Activated CD4-positive, alpha-beta T cell treated with anti-CD3 and anti-CD28 coated beads for 36 hours (primary cell): ENCODE data around the gene SEZ6L2. TPM values are rescaled to one million over a fixed set of nuclear protein-coding genes. Genes with fewer than 3 reads are reported as not detected.
"Not testable (repeated sequence)": the region's sequence is repeated elsewhere in the genome, so short reads cannot be mapped to it uniquely, and the experiment has no call there.

Experiments used
- ATAC-seq: fragments of 200-7000 bp; cut with Tn5 transposase; one replicate; pipeline ENCODE4 v1.10.0; 2021; ENCODE audit warnings: mild to moderate bottlenecking, moderate library complexity
- CTCF ChIA-PET: fragments of 350-600 bp; sonication (Branson Sonifier 250); formaldehyde crosslinking; loops from one replicate; lab custom pipeline; 2021; ENCODE audit warnings: antibody characterized with exemption; lab: Charles Lee
- POLR2A ChIA-PET: fragments of 350-600 bp; sonication (Branson Sonifier 250); formaldehyde crosslinking; loops from one replicate; lab custom pipeline; 2021; ENCODE audit warnings: antibody characterized with exemption, inconsistent platforms; lab: Charles Lee
- DNase-seq: peaks from one replicate; pipeline ENCODE4 v3.0.0-alpha.2; 2020
- H3K27ac Mint-ChIP-seq: one replicate; pipeline ENCODE4 v1.8.0; 2021; ENCODE audit warnings: mixed read lengths
- H3K27me3 Mint-ChIP-seq: one replicate; pipeline ENCODE4 v1.8.0; 2021; ENCODE audit warnings: mixed read lengths
- H3K36me3 Mint-ChIP-seq: one replicate; pipeline ENCODE4 v1.8.0; 2021; ENCODE audit warnings: low read depth, mixed read lengths
- H3K4me1 Mint-ChIP-seq: one replicate; pipeline ENCODE4 v1.8.0; 2021; ENCODE audit warnings: mixed read lengths
- H3K4me3 Mint-ChIP-seq: one replicate; pipeline ENCODE4 v1.8.0; 2021; ENCODE audit warnings: mild to moderate bottlenecking, moderate library complexity, mixed read lengths
- H3K9me3 Mint-ChIP-seq: one replicate; pipeline ENCODE4 v1.8.0; 2021; ENCODE audit warnings: low read depth, mixed read lengths
- intact Hi-C, 2 experiments: fragments of 100-400 bp; cut with DNase I in 1 of 2; cut with micrococcal nuclease in 1 of 2; formaldehyde crosslinking; loops; one replicate each; pipeline versions ENCODE4 v1.14.2 to v1.15.1; 2022 to 2024; cut with DNase I, micrococcal nuclease
- total RNA-seq, 2 experiments: library from RNA; stranded (reverse); gene quantifications; one replicate each; pipeline ENCODE4 v1.2.3, GENCODE V29; 2021

SEZ6L2 gene
- under 1 TPM; 0.27 to 0.42 TPM for total RNA-seq

DNA sequence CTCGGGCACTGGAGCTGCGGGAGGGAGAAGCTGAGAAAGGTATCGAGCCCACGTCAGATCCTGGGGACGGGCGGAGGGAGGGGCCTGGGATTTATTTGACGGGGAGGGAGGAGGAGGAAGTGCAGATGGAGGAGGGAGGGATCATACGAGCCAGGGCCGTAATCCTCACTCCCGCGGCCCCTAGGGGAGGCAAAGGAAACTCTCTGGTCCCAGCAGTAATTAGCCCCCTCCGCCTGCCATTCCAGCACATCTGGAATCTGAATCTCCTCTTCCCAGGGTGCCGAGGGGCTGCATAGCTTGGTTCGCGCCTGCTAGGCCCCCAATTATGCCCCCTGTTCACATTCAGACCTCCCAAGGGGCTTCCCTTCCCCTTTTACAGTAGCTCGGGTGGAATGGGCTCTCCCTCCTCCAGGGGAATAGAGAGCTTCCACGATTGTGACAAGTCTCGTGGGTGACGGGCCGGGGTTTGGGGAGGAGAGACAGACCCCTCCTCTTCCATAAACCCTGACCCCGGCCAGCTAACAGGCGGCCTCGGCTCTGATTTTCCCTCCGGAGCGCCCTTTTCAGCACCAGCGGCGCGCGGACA lies at the start of gene SEZ6L2:
SEZ6L2 (minus strand) TSS at position 35 of the 586 bp plus-strand sequence. CDS start 531 bp downstream, outside the sequence.
- ChIA-PET POLR2A (interaction anchor here (1.6 kb wide), 1 partner anchor 74 kb away, joined by 4 read pairs; the partner anchor contains the start of gene TAOK2), CTCF (interaction anchor here (0.6 to 2.0 kb wide), 7 partner anchors 22 to 266 kb away, joined by 3 to 9 read pairs (median 3); partner anchors contain the start of gene TLCD3B)
- Mint-ChIP-seq H3K9me3 (no peaks in the 10 kb centered on the region), H3K4me1 (peaks cover 13% of the 10 kb centered on the region), H3K27me3 (peaks cover 21% of the 10 kb centered on the region), H3K27ac (no peak within 1 kb of the TSS), H3K4me3 (peak within 1 kb of the TSS; percentile 74), H3K36me3 (no peaks in the 10 kb centered on the region)
- ATAC-seq: no peak
- intact Hi-C loops: loop anchor here (1.0 to 5.0 kb wide), 8 partner anchors 22 to 193 kb away; partner anchors contain the start of genes KCTD13 (in 2 of the 2), CDIPT (in 1 of the 2), HIRIP3 (in 1 of the 2) and TAOK2 (in 1 of the 2)
- DNase-seq: peak; percentile 87

DNA sequence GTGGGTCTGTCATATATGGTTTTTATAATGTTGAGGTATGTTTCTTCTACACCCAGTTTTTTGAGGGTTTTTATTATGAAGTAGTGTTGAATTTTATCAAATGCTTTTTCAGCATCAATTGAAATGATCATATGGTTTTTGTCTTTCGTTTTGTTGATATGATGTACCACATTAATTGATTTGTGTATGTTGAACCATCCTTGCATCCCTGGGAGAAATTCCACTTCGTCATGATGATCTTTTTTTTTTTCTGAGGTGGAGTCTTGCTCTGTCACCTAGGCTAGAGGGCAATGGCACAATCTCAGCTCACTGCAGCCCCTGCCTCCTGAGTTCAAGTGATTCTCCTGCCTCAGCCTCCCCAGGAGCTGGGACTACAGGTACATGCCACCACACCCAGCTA lies 48.5 kb upstream of the SEZ6L2 start:
- intact Hi-C loops: no loop called here
- H3K4me1 Mint-ChIP-seq: peaks cover under 1% of the 10 kb centered on the region
- no peak overlapping the region for H3K4me3 Mint-ChIP-seq
- ChIA-PET POLR2A (no interaction called here), CTCF (interaction anchor here (1.1 kb wide), 1 partner anchor 9 kb away, joined by 3 read pairs; no protein-coding TSS in a partner anchor)
- no peak overlapping the region for H3K27ac Mint-ChIP-seq
- DNase-seq: no peak
- H3K9me3 Mint-ChIP-seq: peaks cover 3% of the 10 kb centered on the region
- ATAC-seq: no peak
- peaks cover 4% of the 10 kb centered on the region for H3K27me3 Mint-ChIP-seq
- peaks cover 2% of the 10 kb centered on the region for H3K36me3 Mint-ChIP-seq

DNA sequence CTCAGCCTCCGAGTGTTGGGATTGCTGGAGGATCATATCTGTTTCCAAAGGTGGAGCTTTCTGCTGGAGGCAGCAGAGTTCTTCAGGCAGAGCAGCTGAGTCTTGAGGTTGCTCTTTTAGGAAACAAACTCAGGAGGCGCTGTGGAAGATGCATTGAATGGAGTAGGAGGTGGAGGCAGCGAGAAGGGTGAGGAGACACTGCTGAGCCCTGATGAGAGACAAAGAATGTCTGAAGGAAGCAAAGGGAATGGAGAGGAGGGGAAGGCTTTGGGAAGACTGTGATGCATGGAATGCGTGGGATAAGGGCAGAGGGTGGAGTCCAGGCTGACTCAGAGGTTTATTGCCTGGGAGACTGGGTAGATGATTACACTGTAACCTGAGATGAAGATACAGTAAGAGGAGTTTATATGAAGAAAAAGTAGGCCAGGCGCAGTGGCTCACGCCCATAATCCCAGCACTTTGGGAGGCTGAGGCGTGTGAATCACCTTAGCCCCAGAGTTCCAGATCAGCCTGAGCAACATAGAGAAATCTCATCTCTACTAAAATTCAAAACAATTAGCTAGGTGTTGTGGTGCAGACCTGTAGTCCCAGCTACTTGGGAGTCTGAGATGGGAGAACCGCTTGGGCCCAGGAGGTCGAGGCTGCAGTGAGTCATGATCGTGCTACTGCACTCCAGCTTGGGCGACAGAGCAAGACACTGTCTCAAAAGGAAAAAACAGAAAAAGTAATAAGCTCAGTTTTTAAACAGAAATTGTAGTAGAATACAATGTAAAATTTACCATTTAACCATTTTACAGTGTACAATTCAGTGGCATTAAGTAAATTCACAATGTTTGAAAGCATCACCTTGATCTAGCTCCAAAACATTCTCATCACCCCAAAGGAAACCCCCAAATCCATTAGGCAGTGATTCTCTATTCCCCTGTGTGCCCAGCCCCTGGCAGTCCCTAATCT lies 44.8 kb upstream of the SEZ6L2 start:
- peaks cover 3% of the 10 kb centered on the region for H3K27me3 Mint-ChIP-seq
- H3K9me3 Mint-ChIP-seq: no peaks in the 10 kb centered on the region
- H3K4me3 Mint-ChIP-seq: no peak overlapping the region
- DNase-seq: no peak
- POLR2A ChIA-PET: no interaction called here
- CTCF ChIA-PET: interaction anchor here (0.7 to 1.2 kb wide), 4 partner anchors 9 to 400 kb away, joined by 3 to 4 read pairs (median 4); no protein-coding TSS in a partner anchor
- H3K4me1 Mint-ChIP-seq: peaks cover 2% of the 10 kb centered on the region
- H3K27ac Mint-ChIP-seq: no peak overlapping the region
- ATAC-seq: no peak
- intact Hi-C loops: loop anchor here in 1 of 2 experiments (5.0 kb wide), 1 partner anchor 97 kb away; no protein-coding TSS in a partner anchor
- no peaks in the 10 kb centered on the region for H3K36me3 Mint-ChIP-seq

DNA sequence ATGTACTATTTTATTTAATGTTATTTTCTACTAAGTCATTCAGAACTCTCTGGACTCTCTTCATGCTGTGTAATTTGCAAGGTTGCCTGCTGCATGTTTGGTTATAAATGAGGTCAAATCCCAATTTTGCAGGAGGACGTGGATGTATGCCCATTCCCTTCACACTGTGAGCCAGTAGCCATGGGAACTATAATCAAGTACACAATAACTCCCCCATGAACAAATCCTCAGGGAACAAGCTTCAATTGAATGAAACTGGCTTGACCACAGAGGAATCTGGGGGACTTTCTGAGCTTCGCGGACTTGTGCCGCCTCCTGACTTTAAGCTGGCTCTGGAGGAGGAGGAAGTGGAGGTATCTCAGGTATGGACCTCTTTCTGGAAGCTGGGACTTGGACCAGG lies 41.3 kb upstream of the SEZ6L2 start:
- Mint-ChIP-seq H3K9me3 (no peaks in the 10 kb centered on the region), H3K4me1 (peaks cover 2% of the 10 kb centered on the region), H3K27me3 (peaks cover 3% of the 10 kb centered on the region), H3K36me3 (no peaks in the 10 kb centered on the region), H3K27ac (no peak overlapping the region), H3K4me3 (no peak overlapping the region)
- intact Hi-C loops: loop anchor here in 1 of 2 experiments (5.0 kb wide), 1 partner anchor 93 kb away; no protein-coding TSS in a partner anchor
- DNase-seq (no peak), ATAC-seq (no peak)
- ChIA-PET CTCF (no interaction called here), POLR2A (no interaction called here)

DNA sequence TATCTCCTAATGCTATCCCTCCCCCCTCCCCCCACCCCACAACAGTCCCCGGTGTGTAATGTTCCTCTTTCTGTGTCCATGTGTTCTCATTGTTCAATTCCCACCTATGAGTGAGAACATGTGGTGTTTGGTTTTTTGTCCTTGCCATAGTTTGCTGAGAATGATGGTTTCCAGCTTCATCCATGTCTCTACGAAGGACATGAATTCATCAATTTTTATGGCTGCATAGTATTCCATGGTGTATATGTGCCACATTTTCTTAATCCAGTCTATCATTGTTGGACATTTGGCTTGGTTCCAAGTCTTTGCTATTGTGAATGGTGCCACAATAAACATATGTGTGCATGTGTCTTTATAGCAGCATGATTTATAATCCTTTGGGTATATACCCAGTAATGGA lies 32.4 kb upstream of the SEZ6L2 start:
- H3K4me1 Mint-ChIP-seq, H3K27ac Mint-ChIP-seq, ATAC-seq, DNase-seq, H3K36me3 Mint-ChIP-seq, POLR2A ChIA-PET, intact Hi-C loops, H3K9me3 Mint-ChIP-seq, H3K4me3 Mint-ChIP-seq, H3K27me3 Mint-ChIP-seq: not testable (repeated sequence)
- CTCF ChIA-PET: interaction anchor here (1.0 kb wide), 1 partner anchor 161 kb away, joined by 5 read pairs; no protein-coding TSS in a partner anchor

DNA sequence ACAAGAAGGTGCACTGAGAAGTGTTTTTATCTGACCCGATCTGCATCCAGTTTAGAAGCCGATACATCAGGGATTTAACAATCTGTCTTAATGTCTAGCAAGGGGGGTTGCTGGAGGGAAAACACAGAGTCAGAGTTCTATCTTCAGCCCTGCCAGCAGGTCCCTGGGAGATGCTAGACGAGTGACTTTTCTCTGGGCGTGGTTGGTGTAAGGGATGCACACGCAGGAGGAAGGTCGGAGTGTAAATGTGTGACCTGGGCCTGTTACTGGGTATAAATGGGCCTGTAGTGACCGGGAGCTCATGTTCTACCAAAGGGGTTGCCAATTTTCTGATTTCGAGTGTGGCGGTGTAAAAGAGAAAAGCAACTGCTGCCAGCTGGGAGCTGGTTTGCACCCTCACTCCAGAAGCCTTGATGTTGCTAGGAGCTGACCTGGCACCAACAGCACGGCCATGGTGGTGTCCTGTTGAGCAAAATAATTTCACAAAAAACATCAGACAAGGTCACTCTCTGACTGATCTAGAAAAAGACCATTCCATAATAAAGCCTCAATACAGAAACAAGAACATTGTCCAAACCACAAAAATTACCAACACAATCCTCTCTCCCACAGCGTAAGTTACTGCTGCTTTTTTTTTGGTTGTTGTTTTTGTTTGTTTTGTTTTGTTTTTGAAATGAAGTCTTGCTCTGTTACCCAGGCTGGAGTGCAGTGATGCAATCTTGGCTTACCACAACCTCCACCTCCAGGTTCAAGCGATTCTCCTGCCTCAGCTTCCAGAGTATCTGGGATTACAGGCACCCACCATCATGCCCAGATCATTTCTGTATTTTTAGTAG lies 27.9 kb upstream of the SEZ6L2 start:
- Mint-ChIP-seq H3K27ac (peak overlapping the region; percentile 95), H3K4me3 (peak overlapping the region; percentile 82), H3K9me3 (no peaks in the 10 kb centered on the region), H3K36me3 (peaks cover 14% of the 10 kb centered on the region), H3K27me3 (no peaks in the 10 kb centered on the region), H3K4me1 (peaks cover 32% of the 10 kb centered on the region)
- POLR2A ChIA-PET: interaction anchor here (0.8 to 2.0 kb wide), 4 partner anchors 11 to 66 kb away, joined by 4 to 8 read pairs (median 6); partner anchors contain the start of gene TAOK2
- intact Hi-C loops: loop anchor here in 1 of 2 experiments (2.0 kb wide), 1 partner anchor 34 kb away; no protein-coding TSS in a partner anchor
- DNase-seq (no peak), ATAC-seq (no peak)
- CTCF ChIA-PET: interaction anchor here (0.6 to 1.7 kb wide), 10 partner anchors 10 to 739 kb away, joined by 3 to 7 read pairs (median 3); partner anchors contain the start of genes CDIPT and TMEM219

DNA sequence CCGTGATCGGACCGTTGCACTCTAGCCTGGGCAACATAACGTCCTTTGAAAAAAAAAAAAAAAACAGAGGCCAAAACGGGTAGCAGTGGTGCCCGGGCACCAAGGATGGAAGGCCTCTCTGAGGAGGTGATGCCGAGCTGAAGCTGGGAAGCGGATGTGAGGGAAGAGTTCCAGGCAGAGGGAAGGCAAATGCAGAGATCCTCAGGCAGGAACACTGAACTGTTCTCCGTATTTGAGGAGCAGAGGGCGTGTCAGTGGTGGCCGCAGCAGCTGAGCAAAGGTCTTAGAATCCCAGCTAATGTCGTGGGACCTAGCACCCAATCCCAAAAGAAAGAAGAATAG lies 27.3 kb upstream of the SEZ6L2 start:
- ATAC-seq: no peak
- peaks cover 14% of the 10 kb centered on the region for H3K36me3 Mint-ChIP-seq
- peak overlapping the region; percentile 95 for H3K27ac Mint-ChIP-seq
- H3K4me3 Mint-ChIP-seq: peak overlapping the region; percentile 82
- no peaks in the 10 kb centered on the region for H3K27me3 Mint-ChIP-seq
- H3K4me1 Mint-ChIP-seq: peaks cover 32% of the 10 kb centered on the region
- ChIA-PET CTCF (interaction anchor here (0.6 to 1.7 kb wide), 8 partner anchors 10 to 227 kb away, joined by 3 to 7 read pairs (median 4); partner anchors contain the start of genes CDIPT and TMEM219), POLR2A (interaction anchor here (0.6 to 2.0 kb wide), 5 partner anchors 10 to 109 kb away, joined by 4 to 8 read pairs (median 5); partner anchors contain the start of gene TAOK2)
- no peaks in the 10 kb centered on the region for H3K9me3 Mint-ChIP-seq
- intact Hi-C loops: loop anchor here (1.0 to 2.0 kb wide), 8 partner anchors 26 to 136 kb away; partner anchors contain the start of genes ASPHD1 (in 2 of the 2), CDIPT (in 2 of the 2), INO80E (in 1 of the 2) and KIF22 (in 1 of the 2)
- DNase-seq: no peak

DNA sequence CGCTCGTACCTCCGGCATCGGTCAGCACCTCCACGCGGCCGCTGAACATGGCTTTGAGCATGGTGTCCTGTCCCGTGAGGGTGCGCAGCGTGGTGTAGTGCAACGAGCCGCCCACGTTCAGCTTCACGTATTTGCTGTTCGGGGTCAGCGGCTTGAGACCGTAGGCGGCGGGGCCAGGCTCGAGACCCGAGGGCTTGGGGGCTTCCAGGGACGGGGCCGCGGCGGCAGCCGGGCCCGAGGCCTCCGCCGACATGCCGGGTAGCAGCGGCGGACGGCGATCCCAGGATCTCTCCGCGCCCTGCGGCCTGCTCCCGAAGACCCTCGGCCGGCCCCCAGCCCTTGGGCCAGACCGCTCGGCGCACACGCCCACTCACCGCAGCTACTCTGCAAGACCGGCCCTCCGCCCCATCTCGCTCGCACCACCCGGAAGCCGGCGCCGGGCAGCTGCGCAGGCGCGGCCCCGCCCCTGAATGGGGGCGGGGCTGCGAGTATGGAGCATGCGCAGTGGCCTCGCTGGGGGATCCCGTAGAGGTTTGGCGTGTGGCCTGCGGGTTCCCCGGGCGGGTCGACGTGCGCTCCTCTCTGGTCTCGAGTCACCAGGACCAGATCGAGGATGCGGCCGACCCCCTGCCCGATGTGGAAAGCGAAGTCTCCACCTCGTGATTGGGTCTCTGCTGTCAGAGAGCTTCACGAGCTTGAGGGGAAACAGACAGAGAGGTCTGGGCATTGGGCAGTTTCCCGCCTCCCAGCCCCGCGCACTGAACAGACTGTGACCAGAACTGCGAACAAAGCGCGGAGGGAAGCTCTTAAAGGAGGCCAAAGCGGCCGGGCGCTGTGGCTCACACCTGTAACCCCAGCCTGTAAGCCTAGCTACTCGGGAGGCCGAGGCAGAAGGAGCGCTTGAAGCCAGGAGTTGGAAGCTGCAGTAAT lies 26.7 kb upstream of the SEZ6L2 start, which contains the start of gene KCTD13:
KCTD13 (minus strand) TSS at position 446 of the 930 bp plus-strand sequence; CDS start at position 253, 193 bp downstream.
- Mint-ChIP-seq H3K27ac (peak within 1 kb of the TSS; percentile 95), H3K4me3 (peak within 1 kb of the TSS; percentile 82), H3K36me3 (peaks cover 14% of the 10 kb centered on the region), H3K27me3 (no peaks in the 10 kb centered on the region), H3K9me3 (no peaks in the 10 kb centered on the region), H3K4me1 (peaks cover 32% of the 10 kb centered on the region)
- peak; percentile 92 for DNase-seq
- CTCF ChIA-PET: interaction anchor here (0.5 to 1.7 kb wide), 12 partner anchors 9 to 822 kb away, joined by 3 to 7 read pairs (median 4); partner anchors contain the start of genes CDIPT, HIRIP3, INO80E and KIF22
- peak; percentile 90 for ATAC-seq
- POLR2A ChIA-PET: interaction anchor here (0.6 to 2.0 kb wide), 6 partner anchors 10 to 108 kb away, joined by 4 to 8 read pairs (median 5); partner anchors contain the start of gene TAOK2
- intact Hi-C loops: loop anchor here (1.0 to 2.0 kb wide), 8 partner anchors 26 to 136 kb away; partner anchors contain the start of genes ASPHD1 (in 2 of the 2), CDIPT (in 2 of the 2), INO80E (in 1 of the 2) and KIF22 (in 1 of the 2)
